HEK293 (cell line): Measurements from ENCODE around the gene PRKCE.

Experiments
- CTCF ChIA-PET: fragments of 350-600 bp; formaldehyde crosslinking; extraction: SDS; loops from one replicate; lab custom pipeline; 2021; ENCODE audit warnings: antibody characterized with exemption; lab: Yijun Ruan, JAX
- POLR2A ChIA-PET: fragments of 300-600 bp; formaldehyde crosslinking; extraction: SDS; loops from one replicate; lab custom pipeline; 2020; ENCODE audit warnings: antibody characterized with exemption, inconsistent platforms; lab: Yijun Ruan, JAX
- H3K27ac ChIP-seq: fragments of 200-500 bp; sonication (Bioruptor generic); 2 replicates; pipeline ENCODE4 v1.5.1; 2014; ENCODE audit warnings: low read depth, low read length, control low read depth, inconsistent platforms; ENCODE audit errors: extremely low read depth
- H3K36me3 ChIP-seq, 2 experiments: fragments of 200-500 bp in 1 of 2; sonication (Bioruptor generic) in 1 of 2; 1 replicate in 1 of 2; 2 replicates in 1 of 2; pipeline ENCODE4 v1.5.1; 2014 to 2017; ENCODE audit warnings: inconsistent platforms in 2 of 2, low read length in 2 of 2; ENCODE audit not compliant: control insufficient read depth in 2 of 2, insufficient read depth in 1 of 2
- H3K4me1 ChIP-seq: fragments of 200-500 bp; sonication (Bioruptor generic); 2 replicates; pipeline ENCODE4 v1.5.1; 2014; ENCODE audit warnings: mild to moderate bottlenecking, low read length, inconsistent platforms; ENCODE audit not compliant: control insufficient read depth, insufficient read depth
- H3K4me3 ChIP-seq: 2 replicates; pipeline ENCODE4 v1.5.1; 2011; ENCODE audit warnings: low read depth, mild to moderate bottlenecking, control low read depth, low read length, moderate library complexity
- H3K9me3 ChIP-seq: fragments of 200-500 bp; sonication (Bioruptor generic); 2 replicates; pipeline ENCODE4 v1.5.1; 2014; ENCODE audit warnings: low read depth, low read length, inconsistent platforms; ENCODE audit not compliant: control insufficient read depth, insufficient read depth
- BCL11A ChIP-seq: fragments of 450-650 bp; formaldehyde crosslinking; IDR thresholded peaks from 2 replicates; pipeline ENCODE4 v1.5.1; 2016; ENCODE audit warnings: low read depth, missing biosample characterization, missing genetic modification characterization
- PRDM6 ChIP-seq: fragments of 450-650 bp; formaldehyde crosslinking; IDR thresholded peaks from 2 replicates; pipeline ENCODE4 v1.5.1; 2017; ENCODE audit warnings: missing biosample characterization, missing genetic modification characterization
- ZFP37 ChIP-seq: fragments of 450-650 bp; formaldehyde crosslinking; IDR thresholded peaks from 2 replicates; pipeline ENCODE4 v1.5.1; 2016; ENCODE audit warnings: missing biosample characterization, missing genetic modification characterization
- ZNF24 ChIP-seq: fragments of 450-650 bp; formaldehyde crosslinking; IDR thresholded peaks from 2 replicates; pipeline ENCODE4 v1.5.1; 2016; ENCODE audit warnings: missing biosample characterization, missing genetic modification characterization
- ZNF354C ChIP-seq: fragments of 450-650 bp; formaldehyde crosslinking; IDR thresholded peaks from 2 replicates; pipeline ENCODE4 v1.5.1; 2016; ENCODE audit warnings: missing biosample characterization, missing genetic modification characterization, low read depth, borderline replicate concordance
- ZNF416 ChIP-seq: fragments of 450-650 bp; formaldehyde crosslinking; IDR thresholded peaks from 2 replicates; pipeline ENCODE4 v1.5.1; 2016; ENCODE audit warnings: missing biosample characterization, missing genetic modification characterization
- ZNF558 ChIP-seq: fragments of 450-650 bp; formaldehyde crosslinking; IDR thresholded peaks from 2 replicates; pipeline ENCODE4 v1.5.1; 2016; ENCODE audit warnings: missing biosample characterization, missing genetic modification characterization
- ZNF658 ChIP-seq: fragments of 450-650 bp; formaldehyde crosslinking; IDR thresholded peaks from 2 replicates; pipeline ENCODE4; 2016; ENCODE audit warnings: missing biosample characterization, missing genetic modification characterization
- ZSCAN5A ChIP-seq: fragments of 450-650 bp; formaldehyde crosslinking; IDR thresholded peaks from 2 replicates; pipeline ENCODE4 v1.5.1; 2016; ENCODE audit warnings: missing biosample characterization, missing genetic modification characterization
- TF ChIP-seq, protein P1 (sequence below): fragments of 450-650 bp; formaldehyde crosslinking; IDR thresholded peaks from 2 replicates; pipeline ENCODE4 v1.5.1; 2016; ENCODE audit warnings: missing biosample characterization, missing genetic modification characterization, borderline replicate concordance
- TF ChIP-seq, protein P2 (sequence below): fragments of 450-650 bp; formaldehyde crosslinking; conservative IDR thresholded peaks from 2 replicates; pipeline ENCODE4 v1.5.1; 2016; ENCODE audit warnings: low read depth, missing biosample characterization, missing genetic modification characterization

The PRKCE gene

GRCh38 chr2:45871541-45871940 lies 220.1 kb downstream of the PRKCE start:
- H3K27ac ChIP-seq, result no peak overlapping the region
- no peaks in the 10 kb centered on the region for H3K36me3 ChIP-seq
- no peak overlapping the region for H3K4me3 ChIP-seq
- CTCF ChIA-PET, result interaction anchor here (0.6 kb wide), 1 partner anchor 54 kb away, joined by 3 read pairs; no protein-coding TSS in a partner anchor
- POLR2A ChIA-PET, result no interaction called here
- H3K4me1 ChIP-seq, result peaks cover 13% of the 10 kb centered on the region
- no peak for TF ChIP-seq BCL11A (tag by site-specific recombination)
- TF ChIP-seq, protein P1, sequence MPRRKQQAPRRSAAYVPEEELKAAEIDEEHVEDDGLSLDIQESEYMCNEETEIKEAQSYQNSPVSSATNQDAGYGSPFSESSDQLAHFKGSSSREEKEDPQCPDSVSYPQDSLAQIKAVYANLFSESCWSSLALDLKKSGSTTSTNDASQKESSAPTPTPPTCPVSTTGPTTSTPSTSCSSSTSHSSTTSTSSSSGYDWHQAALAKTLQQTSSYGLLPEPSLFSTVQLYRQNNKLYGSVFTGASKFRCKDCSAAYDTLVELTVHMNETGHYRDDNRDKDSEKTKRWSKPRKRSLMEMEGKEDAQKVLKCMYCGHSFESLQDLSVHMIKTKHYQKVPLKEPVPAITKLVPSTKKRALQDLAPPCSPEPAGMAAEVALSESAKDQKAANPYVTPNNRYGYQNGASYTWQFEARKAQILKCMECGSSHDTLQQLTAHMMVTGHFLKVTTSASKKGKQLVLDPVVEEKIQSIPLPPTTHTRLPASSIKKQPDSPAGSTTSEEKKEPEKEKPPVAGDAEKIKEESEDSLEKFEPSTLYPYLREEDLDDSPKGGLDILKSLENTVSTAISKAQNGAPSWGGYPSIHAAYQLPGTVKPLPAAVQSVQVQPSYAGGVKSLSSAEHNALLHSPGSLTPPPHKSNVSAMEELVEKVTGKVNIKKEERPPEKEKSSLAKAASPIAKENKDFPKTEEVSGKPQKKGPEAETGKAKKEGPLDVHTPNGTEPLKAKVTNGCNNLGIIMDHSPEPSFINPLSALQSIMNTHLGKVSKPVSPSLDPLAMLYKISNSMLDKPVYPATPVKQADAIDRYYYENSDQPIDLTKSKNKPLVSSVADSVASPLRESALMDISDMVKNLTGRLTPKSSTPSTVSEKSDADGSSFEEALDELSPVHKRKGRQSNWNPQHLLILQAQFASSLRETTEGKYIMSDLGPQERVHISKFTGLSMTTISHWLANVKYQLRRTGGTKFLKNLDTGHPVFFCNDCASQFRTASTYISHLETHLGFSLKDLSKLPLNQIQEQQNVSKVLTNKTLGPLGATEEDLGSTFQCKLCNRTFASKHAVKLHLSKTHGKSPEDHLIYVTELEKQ (tag by site-specific recombination), result no peak
- TF ChIP-seq ZNF658 (tag by site-specific recombination), result no peak
- TF ChIP-seq PRDM6, result 0 out of 2 replicates have a peak, but pooled peaks have one; percentile 24
- H3K9me3 ChIP-seq, result no peaks in the 10 kb centered on the region; the same call in 1 of the 2 replicates

DNA sequence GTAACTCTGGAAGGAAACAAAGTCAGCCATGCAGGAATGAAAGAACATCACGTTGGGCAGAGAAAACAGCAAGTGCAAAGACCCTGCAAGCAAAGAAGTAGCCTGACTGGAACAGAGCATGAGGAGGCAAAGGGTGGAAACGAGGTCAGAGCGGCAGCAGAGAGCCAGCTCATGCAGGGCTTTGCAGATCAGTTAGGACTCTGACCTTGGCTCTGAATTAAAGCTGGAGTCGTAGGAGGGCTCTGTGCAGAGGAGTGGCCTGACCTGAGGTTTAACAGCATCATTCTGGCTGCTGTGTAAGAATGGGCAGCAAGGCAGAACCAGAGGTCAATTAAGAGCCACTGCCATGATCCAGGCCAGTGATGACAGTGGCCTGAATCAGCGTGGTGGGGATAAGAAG lies 220.7 kb downstream of the PRKCE start:
- ChIA-PET CTCF (no interaction called here), POLR2A (no interaction called here)
- no peaks in the 10 kb centered on the region; the same call in 1 of the 2 replicates for H3K9me3 ChIP-seq
- no peak overlapping the region for H3K27ac ChIP-seq
- no peak overlapping the region for H3K4me3 ChIP-seq
- H3K36me3 ChIP-seq, result no peaks in the 10 kb centered on the region
- H3K4me1 ChIP-seq, result peaks cover 13% of the 10 kb centered on the region
- no peak for TF ChIP-seq ZNF354C (tag by site-specific recombination)
- TF ChIP-seq ZFP37 (tag by site-specific recombination), result no peak
- no peak for TF ChIP-seq ZNF416 (tag by site-specific recombination)
- TF ChIP-seq ZSCAN5A (tag by site-specific recombination), result no peak
- no peak for TF ChIP-seq PRDM6
- no peak for TF ChIP-seq ZNF24 (tag by site-specific recombination)
- TF ChIP-seq, protein P1 (tag by site-specific recombination), result no peak
- TF ChIP-seq, protein P2, sequence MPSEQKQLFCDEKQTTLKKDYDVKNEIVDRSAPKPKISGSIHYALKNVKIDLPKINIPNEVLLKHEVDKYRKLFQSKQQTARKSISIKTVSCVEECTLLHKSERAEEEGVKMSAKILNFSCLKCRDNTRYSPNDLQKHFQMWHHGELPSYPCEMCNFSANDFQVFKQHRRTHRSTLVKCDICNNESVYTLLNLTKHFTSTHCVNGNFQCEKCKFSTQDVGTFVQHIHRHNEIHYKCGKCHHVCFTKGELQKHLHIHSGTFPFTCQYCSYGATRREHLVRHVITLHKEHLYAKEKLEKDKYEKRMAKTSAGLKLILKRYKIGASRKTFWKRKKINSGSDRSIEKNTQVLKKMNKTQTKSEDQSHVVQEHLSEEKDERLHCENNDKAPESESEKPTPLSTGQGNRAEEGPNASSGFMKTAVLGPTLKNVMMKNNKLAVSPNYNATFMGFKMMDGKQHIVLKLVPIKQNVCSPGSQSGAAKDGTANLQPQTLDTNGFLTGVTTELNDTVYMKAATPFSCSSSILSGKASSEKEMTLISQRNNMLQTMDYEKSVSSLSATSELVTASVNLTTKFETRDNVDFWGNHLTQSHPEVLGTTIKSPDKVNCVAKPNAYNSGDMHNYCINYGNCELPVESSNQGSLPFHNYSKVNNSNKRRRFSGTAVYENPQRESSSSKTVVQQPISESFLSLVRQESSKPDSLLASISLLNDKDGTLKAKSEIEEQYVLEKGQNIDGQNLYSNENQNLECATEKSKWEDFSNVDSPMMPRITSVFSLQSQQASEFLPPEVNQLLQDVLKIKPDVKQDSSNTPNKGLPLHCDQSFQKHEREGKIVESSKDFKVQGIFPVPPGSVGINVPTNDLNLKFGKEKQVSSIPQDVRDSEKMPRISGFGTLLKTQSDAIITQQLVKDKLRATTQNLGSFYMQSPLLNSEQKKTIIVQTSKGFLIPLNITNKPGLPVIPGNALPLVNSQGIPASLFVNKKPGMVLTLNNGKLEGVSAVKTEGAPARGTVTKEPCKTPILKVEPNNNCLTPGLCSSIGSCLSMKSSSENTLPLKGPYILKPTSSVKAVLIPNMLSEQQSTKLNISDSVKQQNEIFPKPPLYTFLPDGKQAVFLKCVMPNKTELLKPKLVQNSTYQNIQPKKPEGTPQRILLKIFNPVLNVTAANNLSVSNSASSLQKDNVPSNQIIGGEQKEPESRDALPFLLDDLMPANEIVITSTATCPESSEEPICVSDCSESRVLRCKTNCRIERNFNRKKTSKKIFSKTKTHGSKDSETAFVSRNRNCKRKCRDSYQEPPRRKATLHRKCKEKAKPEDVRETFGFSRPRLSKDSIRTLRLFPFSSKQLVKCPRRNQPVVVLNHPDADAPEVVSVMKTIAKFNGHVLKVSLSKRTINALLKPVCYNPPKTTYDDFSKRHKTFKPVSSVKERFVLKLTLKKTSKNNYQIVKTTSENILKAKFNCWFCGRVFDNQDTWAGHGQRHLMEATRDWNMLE (tag by site-specific recombination), result no peak
- TF ChIP-seq ZNF558 (tag by site-specific recombination), result no peak
